MM.1S (cell line): ENCODE measurements around the gene RFC1.

Source experiments
- DNase-seq: peaks from one replicate; pipeline ENCODE4 v3.0.0-alpha.2; 2015
- H2AFZ ChIP-seq: fragments of 300-600 bp; sonication (generic); 2 replicates; pipeline ENCODE4 v1.6.0; 2016; ENCODE audit warnings: antibody characterized with exemption, low read length
- H3F3A ChIP-seq: fragments of 300-600 bp; sonication (generic); 2 replicates; pipeline ENCODE4 v1.6.1; 2016; ENCODE audit warnings: mild to moderate bottlenecking, antibody characterized with exemption, low read length, moderate library complexity, mixed read lengths; ENCODE audit not compliant: insufficient read depth
- H3K27ac ChIP-seq: fragments of 300-600 bp; sonication (generic); 2 replicates; pipeline ENCODE4 v1.5.1; 2016; ENCODE audit warnings: mild to moderate bottlenecking, low read length
- H3K27me3 ChIP-seq: fragments of 300-600 bp; sonication (generic); replicated peaks from 2 replicates; pipeline ENCODE4 v1.6.0; 2016; ENCODE audit warnings: low read length; ENCODE audit not compliant: insufficient read depth
- H3K36me3 ChIP-seq: fragments of 300-600 bp; sonication (generic); replicated peaks from 2 replicates; pipeline ENCODE4 v1.6.1; 2016; ENCODE audit warnings: mild to moderate bottlenecking, low read length, mixed read lengths; ENCODE audit not compliant: insufficient read depth
- H3K4me1 ChIP-seq: fragments of 300-600 bp; sonication (generic); 2 replicates; pipeline ENCODE4 v1.6.1; 2016; ENCODE audit warnings: low read length, mixed read lengths
- H3K4me2 ChIP-seq: fragments of 300-600 bp; sonication (generic); 2 replicates; pipeline ENCODE4 v1.6.0; 2016; ENCODE audit warnings: low read depth, low read length
- H3K4me3 ChIP-seq: fragments of 300-600 bp; sonication (generic); 2 replicates; pipeline ENCODE4 v1.5.1; 2016; ENCODE audit warnings: low read length, mixed read lengths
- H3K79me2 ChIP-seq: fragments of 300-600 bp; sonication (generic); 2 replicates; pipeline ENCODE4 v1.6.1; 2016; ENCODE audit warnings: mixed run types, low read length, mixed read lengths
- H3K9ac ChIP-seq: fragments of 300-600 bp; sonication (generic); 2 replicates; pipeline ENCODE4 v1.6.1; 2016; ENCODE audit warnings: low read length, mixed read lengths
- H3K9me2 ChIP-seq: fragments of 300-600 bp; sonication (generic); replicated peaks from 2 replicates; pipeline ENCODE4 v1.6.1; 2016; ENCODE audit warnings: mild to moderate bottlenecking, low read length, mixed read lengths; ENCODE audit not compliant: insufficient read depth
- H3K9me3 ChIP-seq: fragments of 300-600 bp; sonication (generic); replicated peaks from 2 replicates; pipeline ENCODE4 v1.6.1; 2016; ENCODE audit warnings: mild to moderate bottlenecking, low read length, mixed read lengths; ENCODE audit not compliant: insufficient read depth
- H4K20me1 ChIP-seq: fragments of 300-600 bp; sonication (generic); 2 replicates; pipeline ENCODE4 v1.6.1; 2016; ENCODE audit warnings: mild to moderate bottlenecking, low read length, moderate library complexity, mixed read lengths; ENCODE audit not compliant: insufficient read depth
- EZH2 ChIP-seq: fragments of 300-600 bp; sonication (generic); optimal IDR thresholded peaks from 2 replicates; pipeline ENCODE3; 2017; ENCODE audit warnings: low read depth, mild to moderate bottlenecking, antibody characterized with exemption, low read length, mixed read lengths
- EZH2phosphoT487 ChIP-seq: fragments of 300-600 bp; sonication (generic); IDR thresholded peaks from 2 replicates; pipeline ENCODE4 v1.6.1; 2018; ENCODE audit warnings: antibody characterized with exemption, low read length
- TF ChIP-seq, protein P1 (sequence below): fragments of 300-600 bp; sonication (generic); IDR thresholded peaks from 2 replicates; pipeline ENCODE4 v1.5.1; 2016; ENCODE audit warnings: antibody characterized with exemption, low read length, mixed read lengths

The RFC1 gene

GRCh38 chr4:39337841-39338240 lies 28.3 kb downstream of the RFC1 start:
- H3K36me3 ChIP-seq = 0 out of 2 replicates have a peak, but pooled peaks cover 3% of the 10 kb centered on the region
- no peak overlapping the region for H3K4me2 ChIP-seq
- TF ChIP-seq EZH2phosphoT487 = no peak
- no peak for TF ChIP-seq EZH2
- no peak overlapping the region for H2AFZ ChIP-seq
- no peaks in the 10 kb centered on the region for H3K27me3 ChIP-seq
- H3K4me1 ChIP-seq = no peaks in the 10 kb centered on the region
- H3F3A ChIP-seq = no peaks in the 10 kb centered on the region
- peaks cover 97% of the 10 kb centered on the region for H3K79me2 ChIP-seq
- peaks cover 17% of the 10 kb centered on the region; the same call in 1 of the 2 replicates for H4K20me1 ChIP-seq
- DNase-seq = no peak
- no peaks in the 10 kb centered on the region for H3K9me3 ChIP-seq
- no peak overlapping the region for H3K27ac ChIP-seq
- H3K9me2 ChIP-seq = no peaks in the 10 kb centered on the region
- H3K4me3 ChIP-seq = no peak overlapping the region
- no peak overlapping the region for H3K9ac ChIP-seq

DNA sequence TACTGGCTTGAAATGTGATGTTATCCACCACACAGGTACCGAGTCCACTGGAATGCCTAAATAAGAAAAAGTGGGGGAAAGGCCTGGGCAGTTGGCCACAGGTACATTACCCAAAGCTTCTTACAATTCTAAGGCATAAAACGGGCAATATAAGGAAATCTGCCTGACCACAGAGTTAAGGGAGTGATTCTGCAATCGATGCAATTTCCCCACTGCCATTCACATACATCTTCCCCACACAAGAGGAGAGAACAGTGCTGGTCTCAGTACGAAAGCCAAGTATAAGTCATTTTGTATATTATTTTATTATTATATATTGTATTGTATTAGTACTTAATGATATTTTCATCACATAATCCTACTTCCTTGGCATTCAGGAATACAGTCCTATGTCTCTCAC lies 30.6 kb downstream of the RFC1 start:
- TF ChIP-seq EZH2 (no peak), EZH2phosphoT487 (no peak)
- TF ChIP-seq, protein P1, sequence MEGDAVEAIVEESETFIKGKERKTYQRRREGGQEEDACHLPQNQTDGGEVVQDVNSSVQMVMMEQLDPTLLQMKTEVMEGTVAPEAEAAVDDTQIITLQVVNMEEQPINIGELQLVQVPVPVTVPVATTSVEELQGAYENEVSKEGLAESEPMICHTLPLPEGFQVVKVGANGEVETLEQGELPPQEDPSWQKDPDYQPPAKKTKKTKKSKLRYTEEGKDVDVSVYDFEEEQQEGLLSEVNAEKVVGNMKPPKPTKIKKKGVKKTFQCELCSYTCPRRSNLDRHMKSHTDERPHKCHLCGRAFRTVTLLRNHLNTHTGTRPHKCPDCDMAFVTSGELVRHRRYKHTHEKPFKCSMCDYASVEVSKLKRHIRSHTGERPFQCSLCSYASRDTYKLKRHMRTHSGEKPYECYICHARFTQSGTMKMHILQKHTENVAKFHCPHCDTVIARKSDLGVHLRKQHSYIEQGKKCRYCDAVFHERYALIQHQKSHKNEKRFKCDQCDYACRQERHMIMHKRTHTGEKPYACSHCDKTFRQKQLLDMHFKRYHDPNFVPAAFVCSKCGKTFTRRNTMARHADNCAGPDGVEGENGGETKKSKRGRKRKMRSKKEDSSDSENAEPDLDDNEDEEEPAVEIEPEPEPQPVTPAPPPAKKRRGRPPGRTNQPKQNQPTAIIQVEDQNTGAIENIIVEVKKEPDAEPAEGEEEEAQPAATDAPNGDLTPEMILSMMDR = no peak
- no peak for DNase-seq

DNA sequence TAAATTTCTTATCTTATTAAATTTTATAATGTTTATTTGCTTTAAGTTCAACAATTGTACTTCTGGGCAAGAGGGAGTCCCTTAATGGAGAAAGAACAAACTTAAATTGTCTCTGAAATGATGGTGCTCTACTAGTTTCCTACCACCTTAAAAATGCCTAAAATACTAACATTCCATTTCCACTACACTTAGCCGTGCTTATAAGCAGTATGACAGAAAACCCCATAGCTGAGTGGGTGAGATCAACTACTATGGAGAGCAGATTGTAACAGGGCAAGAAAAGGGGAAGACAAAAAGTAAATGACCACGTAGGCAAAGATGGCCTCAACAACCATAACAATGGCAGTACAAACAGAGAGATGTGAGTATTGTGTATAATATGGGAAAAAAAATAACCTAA lies 35.0 kb downstream of the RFC1 start:
- Histone ChIP-seq H4K20me1 (peaks cover 18% of the 10 kb centered on the region; the same call in 1 of the 2 replicates), H3K27me3 (no peaks in the 10 kb centered on the region), H2AFZ (no peak overlapping the region), H3K27ac (no peak overlapping the region), H3K79me2 (peaks cover 93% of the 10 kb centered on the region), H3K4me3 (no peak overlapping the region), H3K4me1 (no peaks in the 10 kb centered on the region), H3K9me2 (no peaks in the 10 kb centered on the region), H3K36me3 (peaks cover 6% of the 10 kb centered on the region; the same call in 1 of the 2 replicates), H3K9me3 (no peaks in the 10 kb centered on the region), H3K4me2 (no peak overlapping the region), H3F3A (no peaks in the 10 kb centered on the region), H3K9ac (no peak overlapping the region)
- DNase-seq = no peak
- TF ChIP-seq, protein P1 = no peak
- TF ChIP-seq EZH2phosphoT487 (no peak), EZH2 (no peak)

More for the DNA sequence above, 30.6 kb downstream of the RFC1 start:
- Histone ChIP-seq H3K36me3 (no peaks in the 10 kb centered on the region), H3K4me2 (no peak overlapping the region), H3K9me3 (no peaks in the 10 kb centered on the region), H3K4me1 (no peaks in the 10 kb centered on the region), H3K9me2 (no peaks in the 10 kb centered on the region), H3K4me3 (no peak overlapping the region), H3F3A (no peaks in the 10 kb centered on the region), H3K27me3 (no peaks in the 10 kb centered on the region), H3K9ac (no peak overlapping the region), H3K27ac (no peak overlapping the region), H4K20me1 (peaks cover 22% of the 10 kb centered on the region; the same call in 1 of the 2 replicates), H3K79me2 (peaks cover 97% of the 10 kb centered on the region), H2AFZ (no peak overlapping the region)

DNA sequence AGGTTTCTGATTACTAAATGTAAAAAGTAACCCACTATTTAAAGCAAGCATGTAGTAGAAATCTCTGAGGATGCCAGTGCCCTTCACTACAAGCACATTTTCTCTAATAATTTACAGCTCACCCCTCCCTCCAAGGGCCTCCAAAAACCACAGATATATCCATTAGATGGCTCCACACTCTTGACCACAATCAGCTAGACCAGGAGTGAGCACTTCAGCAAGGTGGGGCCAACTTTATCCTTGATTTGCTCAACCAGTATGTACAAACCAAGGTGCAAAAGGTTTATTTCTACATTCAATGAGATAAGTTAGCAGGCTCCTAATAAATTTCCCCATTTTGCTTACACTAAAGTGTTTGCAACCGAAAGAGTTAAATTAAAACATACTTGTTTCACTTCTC lies 35.8 kb downstream of the RFC1 start:
- Histone ChIP-seq H3K9me2 (no peaks in the 10 kb centered on the region), H3K4me1 (no peaks in the 10 kb centered on the region), H2AFZ (no peak overlapping the region), H3K4me2 (no peak overlapping the region), H3F3A (no peaks in the 10 kb centered on the region), H3K9ac (no peak overlapping the region), H3K36me3 (peaks cover 8% of the 10 kb centered on the region; the same call in 1 of the 2 replicates), H3K27ac (no peak overlapping the region), H3K27me3 (no peaks in the 10 kb centered on the region), H3K4me3 (no peak overlapping the region), H4K20me1 (peaks cover 15% of the 10 kb centered on the region; the same call in 1 of the 2 replicates), H3K79me2 (peaks cover 85% of the 10 kb centered on the region), H3K9me3 (no peaks in the 10 kb centered on the region)
- no peak for DNase-seq
- TF ChIP-seq EZH2phosphoT487 (no peak), EZH2 (no peak)
- TF ChIP-seq, protein P1 = no peak
